MCF 10A (cell line): ENCODE results near the gene TFCP2L1. TPM values are rescaled to one million over a fixed set of nuclear protein-coding genes. Genes with fewer than 3 reads are reported as not detected.

Experiments
- BruUV-seq: library from RNA; stranded (reverse); fragments of 400-500 nt; replicated peaks from 2 replicates; lab custom pipeline; 2021; lab: Mats Ljungman, UMichigan
- CTCF ChIA-PET: fragments of 300-600 bp; sonication (Branson Sonifier 250); formaldehyde crosslinking; extraction: SDS; loops from one replicate; lab custom pipeline; 2021; ENCODE audit warnings: antibody characterized with exemption, inconsistent platforms; lab: Yijun Ruan, JAX
- POLR2A ChIA-PET: fragments of 300-600, 350-650 bp; sonication (Branson Sonifier 250); formaldehyde crosslinking; extraction: SDS; loops from one replicate; lab custom pipeline; 2020; ENCODE audit warnings: antibody characterized with exemption, inconsistent platforms; lab: Yijun Ruan, JAX
- DNase-seq: peaks from one replicate; pipeline ENCODE4 v3.0.0-alpha.2; 2018; ENCODE audit not compliant: unreplicated experiment
- H3K27ac Mint-ChIP-seq: one replicate; pipeline ENCODE4 v1.8.0; 2022; ENCODE audit warnings: mild to moderate bottlenecking, low read depth, mixed read lengths; ENCODE audit not compliant: unreplicated experiment
- H3K27me3 Mint-ChIP-seq: one replicate; pipeline ENCODE4 v1.8.0; 2022; ENCODE audit warnings: mixed read lengths; ENCODE audit not compliant: insufficient read depth, unreplicated experiment
- H3K36me3 Mint-ChIP-seq: one replicate; pipeline ENCODE4 v1.8.0; 2022; ENCODE audit warnings: mild to moderate bottlenecking, moderate library complexity, mixed read lengths; ENCODE audit not compliant: insufficient read depth, unreplicated experiment
- H3K4me1 Mint-ChIP-seq: one replicate; pipeline ENCODE4 v1.8.0; 2022; ENCODE audit warnings: mixed read lengths; ENCODE audit not compliant: insufficient read depth, unreplicated experiment
- H3K4me3 Mint-ChIP-seq: one replicate; pipeline ENCODE4 v1.8.0; 2022; ENCODE audit warnings: mild to moderate bottlenecking, moderate library complexity, mixed read lengths; ENCODE audit not compliant: unreplicated experiment
- H3K9me3 Mint-ChIP-seq: one replicate; pipeline ENCODE4 v1.8.0; 2022; ENCODE audit warnings: mixed read lengths; ENCODE audit not compliant: unreplicated experiment
- intact Hi-C: fragments of 100-400 bp; cut with micrococcal nuclease; formaldehyde crosslinking; loops from 2 replicates; pipeline ENCODE4 v1.14.1; 2022
- total RNA-seq: library from RNA; stranded (reverse); gene quantifications from 2 replicates; pipeline ENCODE4 v1.2.3, GENCODE V29; 2022
- TF ChIP-seq, protein P1 (sequence below): fragments of 200-600 bp; IDR thresholded peaks from one replicate; pipeline ENCODE4 v1.8.0; 2022; ENCODE audit warnings: antibody characterized with exemption, mild to moderate bottlenecking; ENCODE audit not compliant: unreplicated experiment

The TFCP2L1 gene
- total RNA-seq, 1 experiment from 2014 or later: 22.6 TPM

- no peaks in the 10 kb centered on the region for H3K9me3 Mint-ChIP-seq
- H3K27me3 Mint-ChIP-seq: no peaks in the 10 kb centered on the region
- no peaks in the 10 kb centered on the region for H3K36me3 Mint-ChIP-seq
- BruUV-seq: no TSS peak
- ChIA-PET POLR2A (interaction anchor here (0.6 to 1.1 kb wide), 2 partner anchors 13 to 29 kb away, joined by 3 to 5 read pairs; no protein-coding TSS in a partner anchor), CTCF (interaction anchor here (1.0 kb wide), 1 partner anchor 89 kb away, joined by 3 read pairs; no protein-coding TSS in a partner anchor)
- peaks cover 30% of the 10 kb centered on the region for H3K4me1 Mint-ChIP-seq
- DNase-seq: no peak
- no peak overlapping the region for H3K27ac Mint-ChIP-seq
- intact Hi-C loops: no loop called here
- TF ChIP-seq, protein P1, sequence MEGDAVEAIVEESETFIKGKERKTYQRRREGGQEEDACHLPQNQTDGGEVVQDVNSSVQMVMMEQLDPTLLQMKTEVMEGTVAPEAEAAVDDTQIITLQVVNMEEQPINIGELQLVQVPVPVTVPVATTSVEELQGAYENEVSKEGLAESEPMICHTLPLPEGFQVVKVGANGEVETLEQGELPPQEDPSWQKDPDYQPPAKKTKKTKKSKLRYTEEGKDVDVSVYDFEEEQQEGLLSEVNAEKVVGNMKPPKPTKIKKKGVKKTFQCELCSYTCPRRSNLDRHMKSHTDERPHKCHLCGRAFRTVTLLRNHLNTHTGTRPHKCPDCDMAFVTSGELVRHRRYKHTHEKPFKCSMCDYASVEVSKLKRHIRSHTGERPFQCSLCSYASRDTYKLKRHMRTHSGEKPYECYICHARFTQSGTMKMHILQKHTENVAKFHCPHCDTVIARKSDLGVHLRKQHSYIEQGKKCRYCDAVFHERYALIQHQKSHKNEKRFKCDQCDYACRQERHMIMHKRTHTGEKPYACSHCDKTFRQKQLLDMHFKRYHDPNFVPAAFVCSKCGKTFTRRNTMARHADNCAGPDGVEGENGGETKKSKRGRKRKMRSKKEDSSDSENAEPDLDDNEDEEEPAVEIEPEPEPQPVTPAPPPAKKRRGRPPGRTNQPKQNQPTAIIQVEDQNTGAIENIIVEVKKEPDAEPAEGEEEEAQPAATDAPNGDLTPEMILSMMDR: no peak
- no peak overlapping the region for H3K4me3 Mint-ChIP-seq
Measured at GRCh38 chr2:121203591-121204249, 81.3 kb downstream of the TFCP2L1 start.

DNA sequence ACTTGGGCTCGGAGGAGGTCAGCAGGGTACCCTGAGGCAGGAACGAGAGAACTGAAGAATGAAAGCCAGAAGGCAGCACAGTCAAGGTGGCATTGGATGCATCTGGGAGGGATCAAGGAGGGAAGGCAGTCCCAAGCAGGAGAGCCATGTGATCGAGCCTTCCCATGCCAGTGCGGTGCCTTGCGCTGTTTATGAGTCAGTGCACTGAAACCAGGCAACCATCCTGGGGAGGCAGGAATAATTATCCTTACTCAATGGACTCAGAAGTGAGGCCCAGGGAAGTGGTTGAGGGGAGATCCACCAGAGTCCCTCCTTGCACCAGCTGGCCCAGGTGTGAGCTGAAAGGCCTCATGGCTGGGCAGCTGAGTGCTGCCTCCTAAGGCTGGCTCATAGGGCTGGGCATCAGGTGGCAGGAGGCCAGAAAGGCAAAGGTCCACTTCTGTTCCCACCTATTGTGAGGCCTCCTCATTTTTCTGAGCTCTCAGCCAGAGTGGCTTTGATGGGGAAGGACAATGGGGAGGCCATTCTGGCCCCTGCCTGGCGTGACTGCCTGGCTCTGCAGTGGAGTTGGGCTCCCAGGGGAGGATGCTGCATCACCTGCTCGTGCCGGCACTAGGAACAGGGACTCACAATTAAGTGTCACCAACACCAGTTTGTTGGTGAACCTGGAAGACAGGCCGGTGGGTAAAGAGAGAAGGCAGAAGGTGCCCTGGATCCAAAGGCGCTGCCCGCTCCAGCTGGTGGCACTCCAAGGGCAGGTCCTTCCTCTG, 82.3 kb downstream of the TFCP2L1 start:
- BruUV-seq: no TSS peak
- peak; percentile 57 for DNase-seq
- ChIA-PET POLR2A (interaction anchor here (1.1 kb wide), 1 partner anchor 30 kb away, joined by 3 read pairs; no protein-coding TSS in a partner anchor), CTCF (interaction anchor here (1.0 kb wide), 2 partner anchors 88 to 126 kb away, joined by 3 to 4 read pairs; no protein-coding TSS in a partner anchor)
- Mint-ChIP-seq H3K4me3 (no peak overlapping the region), H3K27me3 (no peaks in the 10 kb centered on the region), H3K9me3 (no peaks in the 10 kb centered on the region), H3K4me1 (peaks cover 38% of the 10 kb centered on the region), H3K27ac (no peak overlapping the region), H3K36me3 (peaks cover 5% of the 10 kb centered on the region)
- TF ChIP-seq, protein P1: no peak
- intact Hi-C loops: no loop called here

DNA sequence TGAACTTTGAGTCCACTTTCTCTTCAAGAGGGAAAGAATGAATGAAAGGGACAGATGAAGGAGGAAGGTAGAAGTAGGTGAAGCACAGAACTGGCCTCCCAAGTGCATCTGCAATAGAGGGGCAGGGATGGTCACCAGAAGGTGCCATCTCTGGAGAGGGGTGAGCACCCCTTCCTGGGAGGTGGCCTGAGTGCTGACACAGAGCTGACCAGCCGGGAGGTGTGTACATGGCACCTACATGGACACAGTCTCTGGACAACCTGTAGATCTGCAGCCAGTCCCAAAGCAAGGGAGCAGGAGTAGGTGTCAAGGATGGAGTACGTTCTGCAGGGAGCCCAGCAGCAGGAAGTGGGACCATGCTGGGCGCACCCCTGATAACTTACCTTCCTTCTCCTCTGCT, 83.2 kb downstream of the TFCP2L1 start:
- H3K9me3 Mint-ChIP-seq: no peaks in the 10 kb centered on the region
- TF ChIP-seq, protein P1: no peak
- POLR2A ChIA-PET: interaction anchor here (7.3 kb wide), 1 partner anchor 9 kb away, joined by 69 read pairs; no protein-coding TSS in a partner anchor
- H3K27me3 Mint-ChIP-seq: no peaks in the 10 kb centered on the region
- CTCF ChIA-PET: interaction anchor here (0.6 kb wide), 1 partner anchor 218 kb away, joined by 4 read pairs; no protein-coding TSS in a partner anchor
- intact Hi-C loops: no loop called here
- H3K4me3 Mint-ChIP-seq: no peak overlapping the region
- H3K36me3 Mint-ChIP-seq: peaks cover 5% of the 10 kb centered on the region
- no peak for DNase-seq
- peaks cover 46% of the 10 kb centered on the region for H3K4me1 Mint-ChIP-seq
- peak overlapping the region; percentile 70 for H3K27ac Mint-ChIP-seq
- no TSS peak for BruUV-seq
